ENCODE data around the gene ZNF230.

The ZNF230 gene

GRCh38 chr19:44002566-44003460 is at the start of gene ZNF230:
Gene ZNF230, plus strand, starts transcription at chr19:44002957. Its CDS starts 4,122 bp downstream, at chr19:44007079.
- DNase-seq, result peak; percentile 96

GRCh38 chr19:43956827-43957226 is 45.9 kb upstream of the ZNF230 start:
- DNase-seq, result no peak

GRCh38 chr19:43957891-43958290 is 44.9 kb upstream of the ZNF230 start:
- DNase-seq, result peak; percentile 42

GRCh38 chr19:43960411-43960810 is 42.3 kb upstream of the ZNF230 start:
- no peak for DNase-seq

- no peak for DNase-seq
These were observed 36.6 kb upstream of the ZNF230 start for GRCh38 chr19:43966079-43966694.

- DNase-seq, result no peak
These were observed 26.0 kb upstream of the ZNF230 start for GRCh38 chr19:43976732-43977131.

GRCh38 chr19:43983544-43983911 is 19.2 kb upstream of the ZNF230 start:
- DNase-seq, result no peak

- peak; percentile 97 for DNase-seq
These were observed 18.7 kb upstream of the ZNF230 start, which contains the start of gene ZNF155 for GRCh38 chr19:43983912-43984686. Gene ZNF155, plus strand, starts transcription at chr19:43984188. Its CDS starts 4,356 bp downstream, at chr19:43988544.

GRCh38 chr19:43984687-43985000 is 18.1 kb upstream of the ZNF230 start:
- no peak for DNase-seq

GRCh38 chr19:43997631-43998290 is 5.0 kb upstream of the ZNF230 start:
- DNase-seq, result peak; percentile 35

- no peak for DNase-seq
These were observed 568 bp upstream of the ZNF230 start for GRCh38 chr19:44002212-44002565.

GRCh38 chr19:44003461-44004009 is 778 bp downstream of the ZNF230 start:
- peak; percentile 32 for DNase-seq

GRCh38 chr19:44005973-44006372 is 3.2 kb downstream of the ZNF230 start:
- no peak for DNase-seq

GRCh38 chr19:44007473-44007872 is 4.7 kb downstream of the ZNF230 start:
- DNase-seq, result no peak

- DNase-seq, result no peak
These were observed 7.7 kb downstream of the ZNF230 start for GRCh38 chr19:44010468-44010867.

- no peak for DNase-seq
These were observed 16.7 kb downstream of the ZNF230 start for GRCh38 chr19:44019498-44019897.

- DNase-seq, result no peak
These were observed 18.5 kb downstream of the ZNF230 start for GRCh38 chr19:44021221-44021620.

- no peak for DNase-seq
These were observed 22.1 kb downstream of the ZNF230 start for GRCh38 chr19:44024900-44025216.

GRCh38 chr19:44025217-44025936 is 22.6 kb downstream of the ZNF230 start, which contains the start of gene ZNF222:
Gene ZNF222, plus strand, starts transcription at chr19:44025379. Its CDS starts 58 bp downstream, at chr19:44025437.
- peak; percentile 91 for DNase-seq

GRCh38 chr19:44026622-44027021 is 23.9 kb downstream of the ZNF230 start:
- DNase-seq, result no peak

GRCh38 chr19:44032001-44032610 is 29.3 kb downstream of the ZNF230 start:
- no peak for DNase-seq

GRCh38 chr19:44042147-44042546 is 39.4 kb downstream of the ZNF230 start:
- DNase-seq, result no peak

All from EL (cell line).